ENCODE data around the gene PALLD. TPM values are rescaled to one million over a fixed set of nuclear protein-coding genes. Genes with fewer than 3 reads are reported as not detected.

PALLD gene
- polyA plus RNA-seq, 3 donors = 6.1 to 11.8 (median 9.9) TPM

DNA sequence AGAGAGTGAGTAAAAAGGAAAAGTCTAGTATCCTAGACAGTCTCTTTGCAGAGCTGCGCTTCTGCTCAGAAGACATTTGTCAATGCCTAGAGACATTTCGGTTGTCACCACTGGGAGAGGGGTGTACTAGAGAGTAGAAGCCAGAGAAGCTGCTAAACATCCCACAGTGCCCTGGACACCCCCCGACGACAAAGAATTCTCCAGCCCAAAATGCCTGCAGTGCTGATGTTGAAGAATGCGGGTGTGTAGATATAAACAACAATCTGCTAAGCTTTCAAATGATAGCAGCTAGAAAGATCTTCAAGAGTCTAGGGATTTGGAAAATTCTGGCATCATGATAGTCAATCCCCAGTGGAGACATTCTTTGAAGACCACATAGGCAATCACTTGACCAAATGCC lies 90.1 kb downstream of the PALLD start:
- Histone ChIP-seq H2AFZ (ENCODE audit: insufficient read depth, low read depth, low read length, poor library complexity, severe bottlenecking) (no peak overlapping the region), H3K4me1 (ENCODE audit: control insufficient read depth in 1 of 2, insufficient read depth in 2 of 2, low read length in 2 of 2) (no peaks in the 10 kb centered on the region), H4K20me1 (ENCODE audit: insufficient read depth, low read length) (no peaks in the 10 kb centered on the region), H3K9me3 (replicated peaks in 1 of 2; ENCODE audit: control insufficient read depth in 1 of 2, insufficient read depth in 1 of 2, low read length in 2 of 2) (no peaks in the 10 kb centered on the region), H3K4me2 (replicated peaks; ENCODE audit: extremely low read depth, low read length, poor library complexity, severe bottlenecking) (no peak overlapping the region), H3K79me2 (ENCODE audit: insufficient read depth, low read length) (no peaks in the 10 kb centered on the region), H3K27ac (ENCODE audit: low read depth in 1 of 2, low read length in 2 of 2) (no peak overlapping the region), H3K9ac (ENCODE audit: insufficient read depth, low read length, poor library complexity, severe bottlenecking) (no peak overlapping the region), H3K36me3 (replicated peaks in 1 of 2; ENCODE audit: control insufficient read depth in 1 of 2, insufficient read depth in 2 of 2, low read length in 2 of 2) (no peaks in the 10 kb centered on the region), H3K4me3 (replicated peaks in 1 of 3; ENCODE audit: low read depth in 2 of 3, low read length in 3 of 3) (no peak overlapping the region), H3K27me3 (ENCODE audit: control insufficient read depth in 2 of 2, insufficient read depth in 2 of 2, low read length in 2 of 2) (no peaks in the 10 kb centered on the region)
- WGBS (ENCODE audit: insufficient coverage) = no CpG with 5 or more reads among the region's 5 CpGs
- Mint-ChIP-seq H3K27me3 (ENCODE audit: low read depth in 3 of 3) (peaks cover 0 to 2% (median 0%) of the 10 kb centered on the region in 3 donors), H3K9me3 (peaks cover 0 to 6% (median 1%) of the 10 kb centered on the region in 7 donors), H3K27ac (no peak overlapping the region), H3K36me3 (no peaks in the 10 kb centered on the region), H3K4me1 (no peaks in the 10 kb centered on the region), H3K4me3 (no peak overlapping the region)
- no peak for DNase-seq
- TF ChIP-seq, protein P1, sequence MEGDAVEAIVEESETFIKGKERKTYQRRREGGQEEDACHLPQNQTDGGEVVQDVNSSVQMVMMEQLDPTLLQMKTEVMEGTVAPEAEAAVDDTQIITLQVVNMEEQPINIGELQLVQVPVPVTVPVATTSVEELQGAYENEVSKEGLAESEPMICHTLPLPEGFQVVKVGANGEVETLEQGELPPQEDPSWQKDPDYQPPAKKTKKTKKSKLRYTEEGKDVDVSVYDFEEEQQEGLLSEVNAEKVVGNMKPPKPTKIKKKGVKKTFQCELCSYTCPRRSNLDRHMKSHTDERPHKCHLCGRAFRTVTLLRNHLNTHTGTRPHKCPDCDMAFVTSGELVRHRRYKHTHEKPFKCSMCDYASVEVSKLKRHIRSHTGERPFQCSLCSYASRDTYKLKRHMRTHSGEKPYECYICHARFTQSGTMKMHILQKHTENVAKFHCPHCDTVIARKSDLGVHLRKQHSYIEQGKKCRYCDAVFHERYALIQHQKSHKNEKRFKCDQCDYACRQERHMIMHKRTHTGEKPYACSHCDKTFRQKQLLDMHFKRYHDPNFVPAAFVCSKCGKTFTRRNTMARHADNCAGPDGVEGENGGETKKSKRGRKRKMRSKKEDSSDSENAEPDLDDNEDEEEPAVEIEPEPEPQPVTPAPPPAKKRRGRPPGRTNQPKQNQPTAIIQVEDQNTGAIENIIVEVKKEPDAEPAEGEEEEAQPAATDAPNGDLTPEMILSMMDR (IDR thresholded peaks at IDR 0.05) = no peak
- intact Hi-C loops (cut with micrococcal nuclease) = no loop called here

GRCh38 chr4:168587411-168588125 lies 90.7 kb downstream of the PALLD start:
- TF ChIP-seq, protein P1 (IDR thresholded peaks at IDR 0.05) = no peak
- Histone ChIP-seq H3K9me3 (replicated peaks in 1 of 2; ENCODE audit: control insufficient read depth in 1 of 2, insufficient read depth in 1 of 2, low read length in 2 of 2) (no peaks in the 10 kb centered on the region), H3K79me2 (ENCODE audit: insufficient read depth, low read length) (no peaks in the 10 kb centered on the region), H3K9ac (ENCODE audit: insufficient read depth, low read length, poor library complexity, severe bottlenecking) (no peak overlapping the region), H3K36me3 (replicated peaks in 1 of 2; ENCODE audit: control insufficient read depth in 1 of 2, insufficient read depth in 2 of 2, low read length in 2 of 2) (no peaks in the 10 kb centered on the region), H3K27me3 (ENCODE audit: control insufficient read depth in 2 of 2, insufficient read depth in 2 of 2, low read length in 2 of 2) (no peaks in the 10 kb centered on the region), H4K20me1 (ENCODE audit: insufficient read depth, low read length) (no peaks in the 10 kb centered on the region), H2AFZ (ENCODE audit: insufficient read depth, low read depth, low read length, poor library complexity, severe bottlenecking) (no peak overlapping the region), H3K4me1 (ENCODE audit: control insufficient read depth in 1 of 2, insufficient read depth in 2 of 2, low read length in 2 of 2) (no peaks in the 10 kb centered on the region), H3K4me3 (replicated peaks in 1 of 3; ENCODE audit: low read depth in 2 of 3, low read length in 3 of 3) (no peak overlapping the region), H3K4me2 (replicated peaks; ENCODE audit: extremely low read depth, low read length, poor library complexity, severe bottlenecking) (no peak overlapping the region), H3K27ac (ENCODE audit: low read depth in 1 of 2, low read length in 2 of 2) (no peak overlapping the region)
- Mint-ChIP-seq H3K9me3 (peaks cover 0 to 2% (median 0%) of the 10 kb centered on the region in 7 donors), H3K36me3 (no peaks in the 10 kb centered on the region), H3K4me3 (no peak overlapping the region), H3K27me3 (ENCODE audit: low read depth in 3 of 3) (peaks cover 0 to 2% (median 0%) of the 10 kb centered on the region in 3 donors), H3K27ac (peak overlapping the region in 1 of 7 donors; percentile 5), H3K4me1 (no peaks in the 10 kb centered on the region)
- WGBS (ENCODE audit: insufficient coverage) = 90% methylated on average over 7 of the region's 11 CpGs
- peak in 1 of 3 donors; percentile 31 for DNase-seq
- intact Hi-C loops (cut with micrococcal nuclease) = no loop called here

Data from CD14-positive monocyte (primary cell).